T-helper 2 cell treated with Interferon-gamma antibody and Interleukin-4, amounts not matched to agents 5 μg/mL and 100 μg/mL, for 36 hours (primary cell): ENCODE measurements around the gene KMT5C.
"Not testable (repeated sequence)": the region's sequence is repeated elsewhere in the genome, so short reads cannot be mapped to it uniquely, and the experiment has no call there.

Experiments
- DNase-seq: peaks from one replicate; pipeline ENCODE4 v3.0.0; 2021; ENCODE audit warnings: low spot score
- H3K27ac Mint-ChIP-seq: one replicate; pipeline ENCODE4 v1.8.0; 2021; ENCODE audit warnings: mild to moderate bottlenecking, mixed read lengths
- H3K27me3 Mint-ChIP-seq: one replicate; pipeline ENCODE4 v1.8.0; 2021; ENCODE audit warnings: low read depth, mixed read lengths
- H3K36me3 Mint-ChIP-seq: one replicate; pipeline ENCODE4 v1.8.0; 2021; ENCODE audit warnings: low read depth, mixed read lengths
- H3K4me1 Mint-ChIP-seq: one replicate; pipeline ENCODE4 v1.8.0; 2021; ENCODE audit warnings: low read depth, mixed read lengths
- H3K4me3 Mint-ChIP-seq: one replicate; pipeline ENCODE4 v1.8.0; 2022; ENCODE audit warnings: mild to moderate bottlenecking, moderate library complexity, mixed read lengths
- H3K9me3 Mint-ChIP-seq: one replicate; pipeline ENCODE4 v1.8.0; 2021; ENCODE audit warnings: mixed read lengths

The KMT5C gene

GRCh38 chr19:55325172-55325571 lies 14.5 kb upstream of the KMT5C start, which contains the start of gene TMEM150B:
Gene TMEM150B (minus strand): TSS chr19:55325341. CDS start chr19:55321036, 4,305 bp downstream.
- no peaks in the 10 kb centered on the region for H3K36me3 Mint-ChIP-seq
- no peak for DNase-seq
- H3K4me3 Mint-ChIP-seq: peak within 1 kb of the TSS; percentile 3
- peaks cover 7% of the 10 kb centered on the region for H3K27me3 Mint-ChIP-seq
- peaks cover 10% of the 10 kb centered on the region for H3K4me1 Mint-ChIP-seq
- no peaks in the 10 kb centered on the region for H3K9me3 Mint-ChIP-seq
- no peak within 1 kb of the TSS for H3K27ac Mint-ChIP-seq

- H3K27me3 Mint-ChIP-seq, H3K4me3 Mint-ChIP-seq: not testable (repeated sequence)
These were observed 10.8 kb upstream of the KMT5C start for GRCh38 chr19:55328774-55329318.

GRCh38 chr19:55329791-55330190 lies 9.9 kb upstream of the KMT5C start:
- H3K9me3 Mint-ChIP-seq, H3K36me3 Mint-ChIP-seq, H3K27me3 Mint-ChIP-seq, H3K4me3 Mint-ChIP-seq, H3K27ac Mint-ChIP-seq, H3K4me1 Mint-ChIP-seq, DNase-seq: not testable (repeated sequence)

More at GRCh38 chr19:55328774-55329318, 10.8 kb upstream of the KMT5C start:
- H3K4me1 Mint-ChIP-seq, DNase-seq, H3K9me3 Mint-ChIP-seq, H3K27ac Mint-ChIP-seq, H3K36me3 Mint-ChIP-seq: not testable (repeated sequence)

GRCh38 chr19:55333870-55334269 lies 5.8 kb upstream of the KMT5C start:
- H3K9me3 Mint-ChIP-seq: no peaks in the 10 kb centered on the region
- H3K4me1 Mint-ChIP-seq: peaks cover 5% of the 10 kb centered on the region
- peaks cover 15% of the 10 kb centered on the region for H3K27me3 Mint-ChIP-seq
- H3K27ac Mint-ChIP-seq: no peak overlapping the region
- H3K4me3 Mint-ChIP-seq: no peak overlapping the region
- DNase-seq: no peak
- H3K36me3 Mint-ChIP-seq: no peaks in the 10 kb centered on the region

GRCh38 chr19:55336101-55336500 lies 3.6 kb upstream of the KMT5C start:
- Mint-ChIP-seq H3K27ac (no peak overlapping the region), H3K4me3 (no peak overlapping the region), H3K36me3 (no peaks in the 10 kb centered on the region), H3K27me3 (peaks cover 15% of the 10 kb centered on the region), H3K9me3 (no peaks in the 10 kb centered on the region), H3K4me1 (peaks cover 9% of the 10 kb centered on the region)
- DNase-seq: no peak

- peaks cover 7% of the 10 kb centered on the region for H3K27me3 Mint-ChIP-seq
- peak; percentile 6 for DNase-seq
- no peaks in the 10 kb centered on the region for H3K9me3 Mint-ChIP-seq
- peaks cover 12% of the 10 kb centered on the region for H3K4me1 Mint-ChIP-seq
- peak overlapping the region; percentile 92 for H3K4me3 Mint-ChIP-seq
- peaks cover 4% of the 10 kb centered on the region for H3K36me3 Mint-ChIP-seq
- peak overlapping the region; percentile 98 for H3K27ac Mint-ChIP-seq
These were observed 460 bp downstream of the KMT5C start for GRCh38 chr19:55339889-55340783.

GRCh38 chr19:55340784-55341147 lies 1.1 kb downstream of the KMT5C start:
- H3K4me1 Mint-ChIP-seq: peaks cover 12% of the 10 kb centered on the region
- H3K36me3 Mint-ChIP-seq: peaks cover 4% of the 10 kb centered on the region
- no peak for DNase-seq
- H3K9me3 Mint-ChIP-seq: no peaks in the 10 kb centered on the region
- peaks cover 7% of the 10 kb centered on the region for H3K27me3 Mint-ChIP-seq
- peak overlapping the region; percentile 88 for H3K4me3 Mint-ChIP-seq
- peak overlapping the region; percentile 90 for H3K27ac Mint-ChIP-seq

- Mint-ChIP-seq H3K27me3 (peaks cover 5% of the 10 kb centered on the region), H3K27ac (peak overlapping the region; percentile 90), H3K36me3 (peaks cover 4% of the 10 kb centered on the region), H3K9me3 (no peaks in the 10 kb centered on the region), H3K4me3 (peak overlapping the region; percentile 88), H3K4me1 (peaks cover 12% of the 10 kb centered on the region)
- DNase-seq: peak; percentile 69
These were observed 1.5 kb downstream of the KMT5C start for GRCh38 chr19:55341171-55341588.

GRCh38 chr19:55341595-55342531 lies 2.2 kb downstream of the KMT5C start:
- Mint-ChIP-seq H3K36me3 (peaks cover 4% of the 10 kb centered on the region), H3K9me3 (no peaks in the 10 kb centered on the region), H3K4me3 (peak overlapping the region; percentile 73), H3K27ac (peak overlapping the region; percentile 71), H3K4me1 (peaks cover 12% of the 10 kb centered on the region), H3K27me3 (no peaks in the 10 kb centered on the region)
- DNase-seq: no peak

- H3K9me3 Mint-ChIP-seq: no peaks in the 10 kb centered on the region
- H3K27ac Mint-ChIP-seq: no peak overlapping the region
- no peak for DNase-seq
- H3K27me3 Mint-ChIP-seq: no peaks in the 10 kb centered on the region
- H3K36me3 Mint-ChIP-seq: peaks cover 4% of the 10 kb centered on the region
- H3K4me3 Mint-ChIP-seq: no peak overlapping the region
- peaks cover 5% of the 10 kb centered on the region for H3K4me1 Mint-ChIP-seq
These were observed 4.8 kb downstream of the KMT5C start for GRCh38 chr19:55344444-55344843.

- H3K27ac Mint-ChIP-seq: no peak overlapping the region
- no peak for DNase-seq
- H3K4me3 Mint-ChIP-seq: no peak overlapping the region
- H3K4me1 Mint-ChIP-seq: peaks cover 5% of the 10 kb centered on the region
- no peaks in the 10 kb centered on the region for H3K27me3 Mint-ChIP-seq
- H3K9me3 Mint-ChIP-seq: no peaks in the 10 kb centered on the region
- H3K36me3 Mint-ChIP-seq: peaks cover 4% of the 10 kb centered on the region
These were observed 5.6 kb downstream of the KMT5C start for GRCh38 chr19:55345101-55345817.

GRCh38 chr19:55345818-55346724 lies 6.4 kb downstream of the KMT5C start:
- Mint-ChIP-seq H3K4me1 (peaks cover 3% of the 10 kb centered on the region), H3K4me3 (no peak overlapping the region), H3K9me3 (no peaks in the 10 kb centered on the region), H3K27me3 (peaks cover under 1% of the 10 kb centered on the region), H3K36me3 (peaks cover 4% of the 10 kb centered on the region), H3K27ac (no peak overlapping the region)
- no peak for DNase-seq
